Activated CD4-positive, alpha-beta T cell treated with anti-CD3 and anti-CD28 coated beads, Interleukin-2, amount 10 ng/mL, durations not matched to agents 7 days and 5 days (primary cell): ENCODE measurements around the gene PIAS3. TPM values are rescaled to one million over a fixed set of nuclear protein-coding genes. Genes with fewer than 3 reads are reported as not detected.

ENCODE experiments used
- CTCF ChIA-PET: fragments of 350-600 bp; sonication (Branson Sonifier 250); formaldehyde crosslinking; loops from one replicate; lab custom pipeline; 2021; ENCODE audit warnings: antibody characterized with exemption; lab: Charles Lee
- POLR2A ChIA-PET: fragments of 350-600 bp; sonication (Branson Sonifier 250); formaldehyde crosslinking; loops from one replicate; lab custom pipeline; 2021; ENCODE audit warnings: antibody characterized with exemption; lab: Charles Lee
- DNase-seq: peaks from one replicate; pipeline ENCODE4 v3.0.0-alpha.2; 2020
- H3K27ac Mint-ChIP-seq: one replicate; pipeline ENCODE4 v1.8.0; 2021; ENCODE audit warnings: mild to moderate bottlenecking, moderate library complexity, mixed read lengths
- H3K27me3 Mint-ChIP-seq: one replicate; pipeline ENCODE4 v1.8.0; 2021; ENCODE audit warnings: mixed read lengths
- H3K36me3 Mint-ChIP-seq: one replicate; pipeline ENCODE4 v1.8.0; 2021; ENCODE audit warnings: low read depth, mixed read lengths
- H3K4me1 Mint-ChIP-seq: one replicate; pipeline ENCODE4 v1.8.0; 2021; ENCODE audit warnings: mixed read lengths
- H3K4me3 Mint-ChIP-seq: one replicate; pipeline ENCODE4 v1.8.0; 2021; ENCODE audit warnings: mild to moderate bottlenecking, moderate library complexity, mixed read lengths
- H3K9me3 Mint-ChIP-seq: one replicate; pipeline ENCODE4 v1.8.0; 2021; ENCODE audit warnings: mixed read lengths
- total RNA-seq, 2 experiments: library from RNA; stranded (reverse); gene quantifications; one replicate each; pipeline ENCODE4 v1.2.3, GENCODE V29; 2021

Gene PIAS3
- total RNA-seq, 2 experiments from 2014 or later, result 17.9 to 18.8 TPM

DNA sequence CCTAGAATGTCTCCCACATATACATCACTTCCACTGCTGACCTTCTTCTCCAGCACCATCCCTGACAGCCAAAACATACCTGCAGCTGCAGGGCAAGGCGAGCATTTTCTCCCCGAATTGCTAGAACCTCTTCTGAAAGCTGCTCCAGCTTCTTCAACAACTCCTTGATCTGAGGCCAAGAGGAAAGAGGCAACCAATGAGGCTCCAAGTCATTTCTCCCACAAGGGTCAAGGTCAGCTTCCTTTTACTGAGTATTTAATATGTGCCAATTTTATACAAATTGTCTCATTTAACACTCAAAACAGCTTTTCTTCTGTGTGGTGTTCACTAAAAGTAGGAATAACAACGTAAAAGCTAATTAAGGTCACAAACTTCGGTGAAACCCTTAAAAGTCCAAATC is 9.4 kb upstream of the PIAS3 start:
- DNase-seq, result no peak
- Mint-ChIP-seq H3K36me3 (no peaks in the 10 kb centered on the region), H3K27me3 (peaks cover 45% of the 10 kb centered on the region), H3K9me3 (no peaks in the 10 kb centered on the region), H3K27ac (no peak overlapping the region), H3K4me1 (peaks cover 18% of the 10 kb centered on the region), H3K4me3 (no peak overlapping the region)
- POLR2A ChIA-PET, result interaction anchor here (0.6 kb wide), 1 partner anchor 29 kb away, joined by 3 read pairs; no protein-coding TSS in a partner anchor
- CTCF ChIA-PET, result interaction anchor here (2.7 to 6.8 kb wide), 2 partner anchors 15 to 22 kb away, joined by 19 to 63 read pairs; partner anchors contain the start of genes ANKRD35 and NUDT17

DNA sequence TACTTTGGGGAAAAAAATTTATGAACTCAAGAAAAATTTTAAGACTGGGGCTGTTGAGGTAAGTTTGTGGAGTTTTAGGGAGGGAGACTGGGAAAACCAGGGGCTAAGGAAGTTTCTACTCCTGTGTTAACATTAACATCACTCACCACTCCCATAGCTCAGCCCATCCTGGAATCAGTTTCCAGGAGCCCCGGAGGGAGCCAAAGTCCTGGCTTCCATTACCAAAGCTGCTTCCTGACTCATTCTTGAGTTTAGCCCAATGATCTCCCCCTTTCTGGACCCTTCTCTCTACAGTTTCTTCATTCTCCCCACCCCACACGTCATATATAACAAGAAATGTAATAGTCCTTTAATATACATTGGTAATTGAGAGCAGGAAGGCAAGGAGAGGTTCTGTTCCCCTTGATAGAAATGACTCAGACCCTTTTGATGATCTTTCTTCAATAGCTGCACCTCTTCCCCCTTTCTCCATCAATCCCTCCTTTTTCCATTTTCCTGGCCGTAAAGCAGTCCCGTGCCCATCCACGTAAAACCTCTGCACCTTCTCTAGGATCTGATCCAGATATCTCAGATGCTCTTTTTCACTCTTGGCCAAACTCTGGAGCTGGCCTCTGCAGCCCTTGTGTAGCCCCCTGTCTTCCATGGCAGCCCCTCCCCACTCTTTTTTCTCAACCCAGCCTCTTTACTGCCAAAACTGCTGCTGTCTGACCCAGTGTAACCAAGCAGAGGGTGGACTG is 4.6 kb upstream of the PIAS3 start:
- CTCF ChIA-PET, result interaction anchor here (0.6 to 1.4 kb wide), 10 partner anchors 9 to 169 kb away, joined by 3 to 5 read pairs (median 3); partner anchors contain the start of gene NUDT17
- Mint-ChIP-seq H3K36me3 (no peaks in the 10 kb centered on the region), H3K27ac (no peak overlapping the region), H3K9me3 (no peaks in the 10 kb centered on the region), H3K4me1 (peaks cover 8% of the 10 kb centered on the region), H3K27me3 (peaks cover 33% of the 10 kb centered on the region), H3K4me3 (no peak overlapping the region)
- no peak for DNase-seq
- POLR2A ChIA-PET, result no interaction called here

DNA sequence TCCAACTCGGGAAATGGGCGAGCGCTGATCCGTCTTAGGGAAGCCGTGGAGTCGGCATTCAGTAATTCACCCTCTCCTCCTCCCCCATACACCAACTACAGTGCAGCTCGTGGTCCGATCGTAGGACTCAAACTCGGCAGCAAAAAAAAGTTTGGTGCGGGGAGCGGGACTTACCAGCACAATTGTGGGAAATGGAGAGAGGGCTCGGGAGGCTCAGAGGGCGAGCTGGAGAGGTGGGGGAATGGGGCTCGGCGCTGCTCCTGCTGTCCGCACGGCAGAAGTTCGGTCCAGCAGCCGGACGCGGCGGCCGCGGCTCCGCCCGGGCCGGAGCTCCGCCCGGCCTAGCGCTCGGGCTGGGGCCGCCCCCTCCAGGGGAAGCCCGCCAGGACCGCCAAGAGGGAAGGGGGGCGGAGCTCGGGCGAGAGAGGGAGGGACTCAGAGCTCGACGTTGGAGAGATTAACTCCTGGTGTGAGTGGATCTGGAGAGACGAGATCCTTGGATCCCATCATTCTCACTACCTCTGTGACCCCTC is 676 bp upstream of the PIAS3 start:
- Mint-ChIP-seq H3K27me3 (peaks cover 10% of the 10 kb centered on the region), H3K9me3 (no peaks in the 10 kb centered on the region), H3K27ac (peak overlapping the region; percentile 88), H3K4me3 (peak overlapping the region; percentile 91), H3K36me3 (peaks cover 11% of the 10 kb centered on the region), H3K4me1 (peaks cover 24% of the 10 kb centered on the region)
- peak; percentile 80 for DNase-seq
- POLR2A ChIA-PET, result interaction anchor here (0.9 to 1.5 kb wide), 4 partner anchors 10 to 394 kb away, joined by 3 to 5 read pairs (median 4); partner anchors contain the start of gene RBM8A
- CTCF ChIA-PET, result interaction anchor here (0.6 to 8.4 kb wide), 14 partner anchors 8 to 159 kb away, joined by 3 to 141 read pairs (median 5); partner anchors contain the start of genes ANKRD35, LIX1L and NUDT17

DNA sequence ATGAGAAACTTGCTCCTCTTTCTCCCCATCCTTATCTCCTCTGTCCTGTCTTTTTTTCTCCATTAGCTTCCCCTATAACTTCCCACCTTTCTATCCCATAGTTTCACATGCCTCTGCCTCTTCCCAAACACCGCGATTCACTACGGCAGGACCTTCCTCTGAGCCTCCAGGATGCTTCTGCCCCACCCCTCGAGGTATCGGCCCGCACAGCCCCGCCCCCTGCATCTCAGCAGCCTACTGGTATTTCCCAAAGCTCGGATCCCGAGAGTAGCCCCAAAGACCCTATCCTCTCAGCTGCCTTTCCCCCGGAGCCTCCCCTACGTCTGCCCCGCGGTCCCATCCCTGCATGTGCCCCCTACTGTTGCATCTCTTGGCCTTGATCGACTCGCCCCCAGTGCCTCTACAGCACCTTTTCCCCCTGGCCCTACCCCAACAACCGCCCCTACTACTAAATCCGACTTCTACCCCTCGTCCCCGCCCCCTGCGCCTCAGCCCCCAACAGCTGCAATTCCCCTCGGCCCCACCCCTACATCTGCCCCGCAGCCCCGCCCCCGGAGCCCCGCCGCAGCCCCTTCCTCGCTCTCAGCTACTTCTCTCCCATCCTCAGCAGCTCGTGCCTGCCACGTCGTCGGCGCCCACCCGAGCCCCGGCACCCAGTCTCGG is 512 bp downstream of the PIAS3 start:
- Mint-ChIP-seq H3K27me3 (peaks cover 5% of the 10 kb centered on the region), H3K4me1 (peaks cover 24% of the 10 kb centered on the region), H3K27ac (peak overlapping the region; percentile 88), H3K4me3 (peak overlapping the region; percentile 91), H3K36me3 (peaks cover 15% of the 10 kb centered on the region), H3K9me3 (no peaks in the 10 kb centered on the region)
- ChIA-PET POLR2A (interaction anchor here (1.0 to 1.5 kb wide), 3 partner anchors 9 to 393 kb away, joined by 3 to 5 read pairs (median 4); partner anchors contain the start of gene RBM8A), CTCF (interaction anchor here (0.6 to 8.4 kb wide), 15 partner anchors 9 to 174 kb away, joined by 3 to 141 read pairs (median 5); partner anchors contain the start of genes ANKRD35 and NUDT17)
- peak; percentile 55 for DNase-seq

DNA sequence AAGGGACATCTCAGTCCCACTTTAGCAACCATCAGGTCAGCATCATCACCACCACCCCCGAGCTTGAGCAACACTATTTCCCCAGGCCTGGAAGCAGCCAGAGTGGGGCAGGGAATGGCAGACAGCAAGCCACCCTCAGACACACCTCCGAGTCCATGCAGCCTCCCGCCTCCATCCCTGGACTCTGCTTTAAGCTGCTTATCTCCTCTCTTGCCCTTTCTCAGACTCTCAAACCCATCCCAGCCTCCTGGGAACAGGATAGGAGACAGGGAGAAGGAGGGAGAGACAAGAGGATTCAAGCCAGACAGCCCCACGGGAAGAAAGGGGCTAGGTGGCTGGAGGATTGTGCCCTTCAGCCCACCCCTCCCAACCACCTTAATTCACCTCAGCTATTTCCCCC is 1.7 kb downstream of the PIAS3 start:
- no peak overlapping the region for H3K27ac Mint-ChIP-seq
- ChIA-PET CTCF (interaction anchor here (0.5 to 8.4 kb wide), 7 partner anchors 9 to 150 kb away, joined by 3 to 141 read pairs (median 5); partner anchors contain the start of gene NUDT17), POLR2A (no interaction called here)
- H3K9me3 Mint-ChIP-seq, result no peaks in the 10 kb centered on the region
- no peak for DNase-seq
- peaks cover 24% of the 10 kb centered on the region for H3K4me1 Mint-ChIP-seq
- peak overlapping the region; percentile 29 for H3K4me3 Mint-ChIP-seq
- H3K27me3 Mint-ChIP-seq, result no peaks in the 10 kb centered on the region
- peaks cover 19% of the 10 kb centered on the region for H3K36me3 Mint-ChIP-seq

DNA sequence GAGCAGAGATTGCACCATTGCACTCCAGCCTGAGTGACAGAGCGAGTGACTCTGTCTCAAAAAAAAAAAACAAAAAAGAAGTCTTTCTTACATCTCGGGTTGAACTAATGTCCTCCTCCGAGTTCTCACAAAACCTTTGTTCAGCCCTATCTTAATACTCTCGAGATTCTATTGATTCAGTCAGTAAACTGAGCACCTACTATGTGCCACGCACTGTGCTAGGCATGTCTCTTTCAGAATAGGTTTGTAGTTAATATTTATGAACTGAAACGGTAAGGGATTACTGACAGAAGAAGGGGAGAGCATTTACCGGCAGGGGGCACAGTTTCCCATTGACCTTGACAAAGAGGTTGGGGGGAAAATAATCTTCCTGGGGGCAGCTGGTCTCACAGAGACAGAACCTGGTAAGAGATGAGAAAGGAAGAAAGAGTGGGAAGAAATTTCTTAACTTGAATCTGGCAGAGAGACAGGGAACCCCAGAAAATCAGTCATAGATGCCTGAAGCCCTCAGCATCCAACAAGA is 3.4 kb downstream of the PIAS3 start:
- Mint-ChIP-seq H3K36me3 (peaks cover 27% of the 10 kb centered on the region), H3K9me3 (no peaks in the 10 kb centered on the region), H3K27ac (no peak overlapping the region), H3K27me3 (no peaks in the 10 kb centered on the region), H3K4me1 (peaks cover 24% of the 10 kb centered on the region), H3K4me3 (no peak overlapping the region)
- ChIA-PET CTCF (interaction anchor here (8.4 kb wide), 1 partner anchor 8 kb away, joined by 141 read pairs; the partner anchor contains the start of gene NUDT17), POLR2A (no interaction called here)
- no peak for DNase-seq

DNA sequence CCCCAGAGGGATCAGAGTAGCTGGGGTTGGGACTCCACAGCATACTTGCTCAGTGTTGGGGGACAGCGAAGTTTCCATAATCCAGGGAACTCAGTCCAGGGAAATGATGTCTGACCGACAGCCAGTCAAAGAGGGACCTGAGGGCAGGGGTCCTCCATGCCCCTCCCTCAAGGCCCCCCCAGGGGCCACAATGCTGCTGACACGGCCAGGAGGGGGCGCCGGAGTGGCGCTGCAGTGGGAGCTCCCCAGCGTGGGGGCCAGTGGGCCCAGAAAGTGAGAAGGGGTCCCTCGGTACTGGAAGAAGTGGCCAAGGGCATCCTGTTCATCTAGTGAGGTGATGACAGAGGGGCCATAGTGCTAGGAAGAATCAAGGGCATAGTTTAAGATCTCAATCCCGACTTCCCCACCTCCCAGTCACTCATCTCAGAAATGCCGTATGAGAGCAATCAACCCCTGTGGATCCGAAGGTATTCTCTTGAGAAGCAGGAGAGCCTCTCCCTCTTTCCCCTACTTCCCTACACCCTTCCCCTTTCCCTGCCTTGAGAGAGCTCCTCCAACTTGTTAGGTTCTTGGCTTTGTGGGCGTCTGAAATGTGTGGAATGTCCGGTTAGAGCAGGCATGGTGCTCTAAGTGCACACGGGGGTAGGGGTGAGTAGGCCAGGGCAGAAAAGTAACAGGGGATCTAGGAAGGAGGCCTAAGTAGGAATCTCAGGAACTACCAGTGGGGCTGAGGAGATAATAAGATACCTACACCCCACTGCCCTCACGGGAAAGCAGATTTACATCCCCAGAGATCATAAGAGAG is 9.3 kb downstream of the PIAS3 start:
- Mint-ChIP-seq H3K27ac (no peak overlapping the region), H3K9me3 (no peaks in the 10 kb centered on the region), H3K4me1 (peaks cover 11% of the 10 kb centered on the region), H3K36me3 (peaks cover 21% of the 10 kb centered on the region), H3K4me3 (no peak overlapping the region), H3K27me3 (no peaks in the 10 kb centered on the region)
- DNase-seq, result no peak
- ChIA-PET POLR2A (interaction anchor here (0.6 to 1.4 kb wide), 2 partner anchors 10 to 15 kb away, joined by 4 to 5 read pairs; partner anchors contain the start of gene PIAS3), CTCF (interaction anchor here (0.8 to 7.3 kb wide), 7 partner anchors 9 to 58 kb away, joined by 3 to 141 read pairs (median 3); partner anchors contain the start of genes PIAS3, POLR3C and RNF115)

DNA sequence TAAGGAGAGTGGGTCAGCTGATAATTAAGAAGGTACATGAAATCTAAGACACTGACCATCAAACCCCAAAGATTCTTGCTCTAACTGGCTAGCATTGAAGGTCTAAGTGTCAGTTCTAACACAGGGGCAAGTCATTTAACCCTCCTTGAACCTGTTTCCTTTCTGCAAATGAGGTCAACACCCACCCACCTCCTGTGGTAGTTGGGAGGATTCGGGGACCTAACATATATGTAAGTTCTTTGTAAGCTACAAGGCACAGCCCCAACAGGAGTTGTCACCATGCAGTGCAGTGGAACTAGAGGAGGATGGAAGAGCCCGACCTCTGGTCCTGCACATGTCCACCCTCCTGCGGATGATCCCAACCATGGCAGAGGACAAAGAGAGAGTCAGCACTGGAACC is 11.1 kb downstream of the PIAS3 start:
- H3K4me1 Mint-ChIP-seq, result peaks cover 11% of the 10 kb centered on the region
- no peaks in the 10 kb centered on the region for H3K9me3 Mint-ChIP-seq
- POLR2A ChIA-PET, result no interaction called here
- no peak overlapping the region for H3K27ac Mint-ChIP-seq
- H3K27me3 Mint-ChIP-seq, result no peaks in the 10 kb centered on the region
- DNase-seq, result no peak
- no peak overlapping the region for H3K4me3 Mint-ChIP-seq
- CTCF ChIA-PET, result interaction anchor here (1.2 to 7.3 kb wide), 8 partner anchors 10 to 162 kb away, joined by 3 to 141 read pairs (median 6); partner anchors contain the start of genes ANKRD34A, PIAS3 and POLR3GL
- peaks cover 15% of the 10 kb centered on the region for H3K36me3 Mint-ChIP-seq

DNA sequence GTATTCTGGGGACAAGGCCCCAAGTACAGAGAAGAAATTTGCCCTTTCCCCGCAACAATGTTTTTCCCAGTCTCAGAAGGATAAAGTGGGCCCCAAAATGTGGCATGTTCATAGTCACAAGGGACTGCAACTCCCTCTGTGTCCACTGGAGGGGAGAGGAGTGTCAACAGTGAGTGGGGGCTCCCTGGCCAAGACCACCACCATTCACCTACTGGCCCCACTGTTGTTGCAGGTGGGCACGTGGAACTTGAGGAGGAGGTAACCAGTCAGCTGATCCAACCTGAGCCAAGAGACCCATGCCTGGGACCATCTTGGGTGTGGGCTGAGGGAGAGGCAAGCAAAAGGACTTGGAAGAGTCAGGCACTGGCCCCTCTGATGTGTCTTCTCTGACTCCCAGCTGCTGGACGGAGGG is 12.7 kb downstream of the PIAS3 start:
- DNase-seq, result peak; percentile 45
- Mint-ChIP-seq H3K36me3 (peaks cover 24% of the 10 kb centered on the region), H3K9me3 (no peaks in the 10 kb centered on the region), H3K4me3 (no peak overlapping the region), H3K27me3 (no peaks in the 10 kb centered on the region), H3K4me1 (peaks cover 11% of the 10 kb centered on the region), H3K27ac (no peak overlapping the region)
- ChIA-PET CTCF (interaction anchor here (0.6 to 7.3 kb wide), 27 partner anchors 8 to 171 kb away, joined by 3 to 141 read pairs (median 7); partner anchors contain the start of genes ANKRD34A, ANKRD35, LIX1L and PIAS3), POLR2A (no interaction called here)

DNA sequence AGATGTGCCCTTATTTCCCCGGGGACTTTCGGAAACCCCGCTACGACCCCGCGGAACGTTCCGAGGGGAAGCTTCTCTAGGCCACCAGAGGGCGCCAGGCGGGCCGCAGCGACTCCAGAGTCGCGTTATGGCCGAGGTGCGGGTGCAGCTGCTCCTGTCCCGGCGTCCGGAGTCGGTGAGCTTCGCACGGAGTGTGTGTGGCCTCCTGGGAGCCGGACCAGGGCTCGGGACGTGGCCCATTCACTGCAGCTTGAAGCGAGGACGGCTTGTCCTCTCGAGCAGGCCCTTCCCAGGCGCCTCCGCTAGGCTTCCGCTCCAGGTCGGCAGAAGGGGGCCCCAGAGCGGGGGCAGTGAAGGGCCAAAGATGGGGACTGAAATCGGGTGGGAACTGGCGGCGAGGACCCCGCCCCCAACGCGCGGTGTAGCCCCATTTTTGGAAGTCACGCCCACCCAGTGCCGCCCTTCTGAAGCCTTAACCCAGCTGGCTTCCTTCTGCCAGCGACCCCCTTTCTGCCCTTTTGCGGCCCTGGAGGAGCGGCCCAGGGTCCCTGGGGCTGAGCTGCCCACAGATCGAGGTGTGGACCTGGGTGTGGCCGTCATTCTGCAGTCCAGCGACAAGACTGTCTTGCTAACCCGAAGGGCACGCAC is 13.2 kb downstream of the PIAS3 start, which contains the start of gene NUDT17:
Gene NUDT17 (plus strand): TSS at position 117 of the 648 bp plus-strand sequence. CDS start 11 bp downstream, at position 128.
- peak; percentile 79 for DNase-seq
- H3K4me3 Mint-ChIP-seq, result no peak within 1 kb of the TSS
- ChIA-PET CTCF (interaction anchor here (0.6 to 7.3 kb wide), 39 partner anchors 10 to 193 kb away, joined by 3 to 141 read pairs (median 5); partner anchors contain the start of genes ANKRD34A, ANKRD35, LIX1L and PEX11B), POLR2A (interaction anchor here (0.7 kb wide), 1 partner anchor 73 kb away, joined by 3 read pairs; no protein-coding TSS in a partner anchor)
- H3K27ac Mint-ChIP-seq, result no peak within 1 kb of the TSS
- H3K4me1 Mint-ChIP-seq, result peaks cover 11% of the 10 kb centered on the region
- H3K27me3 Mint-ChIP-seq, result no peaks in the 10 kb centered on the region
- H3K9me3 Mint-ChIP-seq, result no peaks in the 10 kb centered on the region
- H3K36me3 Mint-ChIP-seq, result peaks cover 24% of the 10 kb centered on the region
